Lung (tissue), 12 donors: ENCODE results near the gene PTPRJ. TPM values are rescaled to one million over a fixed set of nuclear protein-coding genes. Genes with fewer than 3 reads are reported as not detected.

Experiments used
- ATAC-seq: fragments of 200-7000 bp; cut with Tn5 transposase; one replicate; pipeline ENCODE4 v1.9.1; 2020; ENCODE audit warnings: moderate number of reproducible peaks; ENCODE audit not compliant: insufficient read depth, low FRiP score
- DNase-seq, 3 donors: peaks; one replicate each; pipeline ENCODE4 v3.0.0-alpha.2; 2013 to 2017
- H3K27ac ChIP-seq, 2 donors: one replicate each; pipeline ENCODE4 v1.5.1; 2013; ENCODE audit warnings: mild to moderate bottlenecking in 2 of 2, moderate library complexity in 2 of 2, control low read depth in 1 of 2, inconsistent platforms in 1 of 2, low read depth in 1 of 2, low read length in 1 of 2
- H3K27me3 ChIP-seq, 3 donors: one replicate each; pipeline ENCODE4 v1.5.1; 2013; ENCODE audit warnings: low read length in 2 of 3; ENCODE audit not compliant: control insufficient read depth in 3 of 3, insufficient read depth in 3 of 3
- H3K36me3 ChIP-seq, 4 donors: one replicate each; pipeline ENCODE4 v1.5.1; 2013; ENCODE audit warnings: low read length in 4 of 4, mild to moderate bottlenecking in 1 of 4, moderate library complexity in 1 of 4; ENCODE audit not compliant: control insufficient read depth in 4 of 4, insufficient read depth in 4 of 4
- H3K4me1 ChIP-seq, 5 donors: one replicate each; pipeline ENCODE4 v1.5.1; 2013; ENCODE audit warnings: low read length in 5 of 5, mild to moderate bottlenecking in 2 of 5, moderate library complexity in 1 of 5; ENCODE audit not compliant: control insufficient read depth in 5 of 5, insufficient read depth in 5 of 5
- H3K4me3 ChIP-seq: one replicate; pipeline ENCODE4 v1.5.1; 2013; ENCODE audit warnings: mild to moderate bottlenecking, control low read depth, moderate library complexity
- H3K9ac ChIP-seq, 2 donors: one replicate each; pipeline ENCODE4 v1.5.1; 2013; ENCODE audit warnings: low read length in 2 of 2, control low read depth in 1 of 2; ENCODE audit not compliant: insufficient read depth in 1 of 2
- H3K9me3 ChIP-seq, 4 donors: one replicate each; pipeline ENCODE4 v1.5.1; 2013; ENCODE audit warnings: low read length in 3 of 4, mild to moderate bottlenecking in 1 of 4, moderate library complexity in 1 of 4; ENCODE audit not compliant: control insufficient read depth in 4 of 4, insufficient read depth in 3 of 4
- WGBS, 2 donors: extraction: QIAGEN DNeasy Blood & Tissue Kit; methylation state at CpG; one replicate each; pipeline ENCODE4 v1.1.7; 2013; 5-methylcytosine and 5-hydroxymethylcytosine counted together
- polyA plus RNA-seq, 2 donors: library from polyadenylated mRNA; stranded (reverse); fragments of 200-250 nt; gene quantifications; one replicate each; pipeline ENCODE4 v1.2.1, GENCODE V29; 2013
- total RNA-seq, 2 donors: library from RNA; depleted of rRNA in 1 of 2; stranded (reverse); fragments of >200 nt in 1 of 2; gene quantifications; one replicate each; pipeline ENCODE4 v1.2.1, GENCODE V29; 2014 to 2021
- TF ChIP-seq, protein P1 (sequence below): IDR thresholded peaks from 2 replicates; pipeline ENCODE4 v1.5.1; 2012; ENCODE audit warnings: mild to moderate bottlenecking; ENCODE audit errors: control extremely low read depth, extremely low read depth
- donor health status: control.
- donor health status: control.
- donor health status: Bipolar disorder and iron deficiency.
- donor health status: healthy.
- donor health status: DM: yes; HTN: yes; CAD: no.

Gene PTPRJ
- total and polyA plus RNA-seq, 4 donors, result 3.9 to 51.4 (median 32.0) TPM

DNA sequence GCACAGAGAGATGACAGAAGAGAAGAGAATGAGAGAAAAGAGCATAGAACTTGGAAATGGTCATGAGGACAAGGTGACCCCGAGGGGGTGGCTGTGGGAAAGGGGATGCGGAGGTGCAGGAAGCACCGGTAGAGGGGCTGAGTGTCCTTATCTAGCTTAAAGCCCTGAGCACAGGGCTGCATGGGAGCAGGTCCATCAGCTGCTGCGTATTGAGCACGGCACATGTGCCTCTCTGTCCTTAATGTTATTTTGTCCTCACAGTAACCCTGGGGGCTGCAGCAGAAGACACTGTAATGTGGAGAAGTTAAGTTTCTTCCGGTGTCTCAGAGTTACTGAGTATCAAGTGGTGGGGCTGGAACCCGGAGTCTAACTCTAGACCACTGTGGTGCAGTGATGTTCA is 141.9 kb downstream of the PTPRJ start:
- no peak for ATAC-seq
- TF ChIP-seq, protein P1, sequence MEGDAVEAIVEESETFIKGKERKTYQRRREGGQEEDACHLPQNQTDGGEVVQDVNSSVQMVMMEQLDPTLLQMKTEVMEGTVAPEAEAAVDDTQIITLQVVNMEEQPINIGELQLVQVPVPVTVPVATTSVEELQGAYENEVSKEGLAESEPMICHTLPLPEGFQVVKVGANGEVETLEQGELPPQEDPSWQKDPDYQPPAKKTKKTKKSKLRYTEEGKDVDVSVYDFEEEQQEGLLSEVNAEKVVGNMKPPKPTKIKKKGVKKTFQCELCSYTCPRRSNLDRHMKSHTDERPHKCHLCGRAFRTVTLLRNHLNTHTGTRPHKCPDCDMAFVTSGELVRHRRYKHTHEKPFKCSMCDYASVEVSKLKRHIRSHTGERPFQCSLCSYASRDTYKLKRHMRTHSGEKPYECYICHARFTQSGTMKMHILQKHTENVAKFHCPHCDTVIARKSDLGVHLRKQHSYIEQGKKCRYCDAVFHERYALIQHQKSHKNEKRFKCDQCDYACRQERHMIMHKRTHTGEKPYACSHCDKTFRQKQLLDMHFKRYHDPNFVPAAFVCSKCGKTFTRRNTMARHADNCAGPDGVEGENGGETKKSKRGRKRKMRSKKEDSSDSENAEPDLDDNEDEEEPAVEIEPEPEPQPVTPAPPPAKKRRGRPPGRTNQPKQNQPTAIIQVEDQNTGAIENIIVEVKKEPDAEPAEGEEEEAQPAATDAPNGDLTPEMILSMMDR, result no peak
- H3K27me3 ChIP-seq, result no peaks in the 10 kb centered on the region
- H3K4me3 ChIP-seq, result no peak overlapping the region
- WGBS, 2 donors, result 92 to 93% methylated on average over 7 of the region's 7 CpGs
- no peak overlapping the region for H3K9ac ChIP-seq
- H3K9me3 ChIP-seq, result no peaks in the 10 kb centered on the region
- DNase-seq, result no peak
- H3K4me1 ChIP-seq, result no peaks in the 10 kb centered on the region
- no peak overlapping the region for H3K27ac ChIP-seq
- peaks cover 0 to 32% (median 7%) of the 10 kb centered on the region in 4 donors for H3K36me3 ChIP-seq

DNA sequence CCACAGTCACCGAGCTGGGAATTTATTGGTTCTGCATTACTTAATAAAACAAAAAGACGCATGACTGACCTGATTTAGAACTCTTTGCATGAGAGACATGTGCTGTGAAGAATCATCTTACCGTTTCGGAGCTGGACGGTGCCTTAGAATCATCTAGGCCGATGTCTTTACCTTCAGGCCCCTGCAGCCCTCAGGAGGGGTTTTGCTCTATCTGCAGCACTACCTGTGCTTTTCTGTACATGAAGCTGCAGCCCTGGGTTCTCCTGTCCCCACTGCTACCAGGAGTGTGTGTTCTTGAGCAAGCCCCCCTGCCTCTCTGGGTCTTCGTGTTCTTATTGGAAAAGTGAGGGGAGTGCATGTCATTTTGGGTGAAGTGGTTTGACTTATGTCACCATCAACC is 142.3 kb downstream of the PTPRJ start:
- 90 to 95% methylated on average over 7 of the region's 7 CpGs for WGBS, 2 donors
- DNase-seq (no peak), ATAC-seq (no peak)
- H3K4me1 ChIP-seq, result no peaks in the 10 kb centered on the region
- H3K4me3 ChIP-seq, result no peak overlapping the region
- no peak overlapping the region for H3K27ac ChIP-seq
- H3K9me3 ChIP-seq, result no peaks in the 10 kb centered on the region
- peaks cover 0 to 36% (median 7%) of the 10 kb centered on the region in 4 donors for H3K36me3 ChIP-seq
- H3K27me3 ChIP-seq, result no peaks in the 10 kb centered on the region
- TF ChIP-seq, protein P1, result no peak
- H3K9ac ChIP-seq, result no peak overlapping the region

DNA sequence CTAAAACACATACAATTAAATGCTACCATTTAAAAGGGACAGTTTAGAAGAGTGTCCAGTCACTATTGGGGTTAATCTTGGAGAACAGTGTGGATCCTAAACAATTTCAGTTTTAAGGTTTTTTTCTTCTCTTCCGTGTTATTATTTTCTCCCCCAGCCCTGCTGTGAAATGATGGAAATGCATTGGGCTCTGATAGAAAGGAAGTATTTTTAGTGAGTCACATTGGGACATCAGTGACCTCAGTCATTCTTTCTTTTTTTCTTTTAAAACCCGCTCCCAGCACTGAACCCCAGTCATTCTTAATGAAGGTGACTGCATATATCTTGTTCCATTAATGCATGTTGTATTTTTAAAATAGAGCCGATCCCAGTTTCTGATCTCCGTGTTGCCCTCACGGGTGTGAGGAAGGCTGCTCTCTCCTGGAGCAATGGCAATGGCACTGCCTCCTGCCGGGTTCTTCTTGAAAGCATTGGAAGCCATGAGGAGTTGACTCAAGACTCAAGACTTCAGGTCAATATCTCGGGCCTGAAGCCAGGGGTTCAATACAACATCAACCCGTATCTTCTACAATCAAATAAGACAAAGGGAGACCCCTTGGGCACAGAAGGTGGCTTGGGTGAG is 143.0 kb downstream of the PTPRJ start:
- Histone ChIP-seq H3K4me1 (no peaks in the 10 kb centered on the region), H3K36me3 (peaks cover 0 to 41% (median 8%) of the 10 kb centered on the region in 4 donors), H3K27ac (no peak overlapping the region), H3K27me3 (no peaks in the 10 kb centered on the region), H3K9me3 (no peaks in the 10 kb centered on the region), H3K4me3 (no peak overlapping the region), H3K9ac (no peak overlapping the region)
- ATAC-seq (no peak), DNase-seq (no peak)
- WGBS, 2 donors, result 92 to 95% methylated on average over 8 of the region's 8 CpGs
- TF ChIP-seq, protein P1, result no peak
